ENCODE results near the gene TEC. TPM values are rescaled to one million over a fixed set of nuclear protein-coding genes. Genes with fewer than 3 reads are reported as not detected.

Gene TEC
- total RNA-seq, 2 donors from 2014 or later: 4.5 to 12.8 TPM

DNA sequence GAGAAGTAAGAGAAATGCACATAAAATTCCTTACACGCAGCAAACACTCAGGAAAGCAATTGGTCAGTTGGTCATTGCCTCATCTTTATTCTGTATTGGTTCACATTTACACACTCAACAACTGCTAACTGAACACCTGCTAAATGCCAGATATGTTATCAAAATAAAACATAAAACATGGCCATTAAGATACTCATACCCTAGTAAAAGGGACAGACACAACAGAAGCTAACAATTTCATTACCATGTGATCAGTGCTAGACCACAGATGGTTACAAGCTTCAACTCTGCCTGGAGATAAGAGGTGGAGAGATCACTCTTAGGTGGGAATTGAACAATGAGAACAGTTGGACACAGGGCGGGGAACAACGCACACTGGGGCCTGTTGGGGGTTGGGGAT lies 26.2 kb downstream of the TEC start:
- no peak for DNase-seq (ENCODE audit: low spot score)
- no peaks in the 10 kb centered on the region for H3K9me3 ChIP-seq
- H3K4me1 ChIP-seq (ENCODE audit: control insufficient read depth in 1 of 2, low read depth in 2 of 2): no peaks in the 10 kb centered on the region
- no peaks in the 10 kb centered on the region for H3K27me3 ChIP-seq (replicated peaks; ENCODE audit: insufficient read depth)
- no peak overlapping the region for H3K27ac ChIP-seq
- H3K4me3 ChIP-seq: no peak overlapping the region
- TF ChIP-seq, protein P1, sequence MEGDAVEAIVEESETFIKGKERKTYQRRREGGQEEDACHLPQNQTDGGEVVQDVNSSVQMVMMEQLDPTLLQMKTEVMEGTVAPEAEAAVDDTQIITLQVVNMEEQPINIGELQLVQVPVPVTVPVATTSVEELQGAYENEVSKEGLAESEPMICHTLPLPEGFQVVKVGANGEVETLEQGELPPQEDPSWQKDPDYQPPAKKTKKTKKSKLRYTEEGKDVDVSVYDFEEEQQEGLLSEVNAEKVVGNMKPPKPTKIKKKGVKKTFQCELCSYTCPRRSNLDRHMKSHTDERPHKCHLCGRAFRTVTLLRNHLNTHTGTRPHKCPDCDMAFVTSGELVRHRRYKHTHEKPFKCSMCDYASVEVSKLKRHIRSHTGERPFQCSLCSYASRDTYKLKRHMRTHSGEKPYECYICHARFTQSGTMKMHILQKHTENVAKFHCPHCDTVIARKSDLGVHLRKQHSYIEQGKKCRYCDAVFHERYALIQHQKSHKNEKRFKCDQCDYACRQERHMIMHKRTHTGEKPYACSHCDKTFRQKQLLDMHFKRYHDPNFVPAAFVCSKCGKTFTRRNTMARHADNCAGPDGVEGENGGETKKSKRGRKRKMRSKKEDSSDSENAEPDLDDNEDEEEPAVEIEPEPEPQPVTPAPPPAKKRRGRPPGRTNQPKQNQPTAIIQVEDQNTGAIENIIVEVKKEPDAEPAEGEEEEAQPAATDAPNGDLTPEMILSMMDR (IDR thresholded peaks at IDR 0.05): no peak
- no peaks in the 10 kb centered on the region for H3K36me3 ChIP-seq
- no peak for ATAC-seq (ENCODE audit: insufficient number of reproducible peaks, low FRiP score, low read depth)

DNA sequence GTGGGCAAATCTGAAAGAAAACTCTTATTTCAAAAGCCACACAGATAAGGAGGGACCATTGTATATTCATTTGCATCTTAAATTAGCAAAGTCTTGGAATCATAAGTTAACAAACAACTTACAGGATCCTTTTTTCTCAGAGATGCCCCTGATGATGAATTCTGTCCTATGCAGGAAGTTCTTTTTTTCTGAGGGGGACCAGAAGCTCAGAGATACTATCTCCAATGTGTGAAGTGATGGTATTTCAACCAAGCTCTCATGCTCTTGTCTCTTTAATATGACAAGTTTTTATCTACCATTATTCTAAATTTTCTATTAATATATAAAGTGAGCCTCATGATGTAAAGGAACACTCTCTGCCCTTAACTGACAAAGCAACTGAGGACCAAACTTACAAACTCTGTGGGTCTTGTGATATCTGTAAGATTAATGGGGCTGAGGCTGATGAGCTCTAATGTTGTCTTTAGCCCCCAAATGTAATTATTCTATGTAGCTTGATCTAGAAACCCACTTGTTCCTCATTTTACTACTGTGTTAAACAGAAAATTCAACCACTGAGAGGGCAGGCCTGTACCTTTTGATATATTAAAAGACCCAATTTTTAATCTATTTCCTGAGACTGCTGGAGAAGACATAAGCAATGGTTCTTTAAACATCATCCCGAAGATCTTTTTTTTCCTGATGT lies 27.0 kb downstream of the TEC start:
- Histone ChIP-seq H3K27ac (no peak overlapping the region), H3K36me3 (no peaks in the 10 kb centered on the region), H3K4me3 (no peak overlapping the region), H3K27me3 (replicated peaks; ENCODE audit: insufficient read depth) (no peaks in the 10 kb centered on the region), H3K9me3 (no peaks in the 10 kb centered on the region), H3K4me1 (ENCODE audit: control insufficient read depth in 1 of 2, low read depth in 2 of 2) (no peaks in the 10 kb centered on the region)
- DNase-seq (ENCODE audit: low spot score) (no peak), ATAC-seq (ENCODE audit: insufficient number of reproducible peaks, low FRiP score, low read depth) (no peak)
- TF ChIP-seq, protein P1 (IDR thresholded peaks at IDR 0.05): no peak

DNA sequence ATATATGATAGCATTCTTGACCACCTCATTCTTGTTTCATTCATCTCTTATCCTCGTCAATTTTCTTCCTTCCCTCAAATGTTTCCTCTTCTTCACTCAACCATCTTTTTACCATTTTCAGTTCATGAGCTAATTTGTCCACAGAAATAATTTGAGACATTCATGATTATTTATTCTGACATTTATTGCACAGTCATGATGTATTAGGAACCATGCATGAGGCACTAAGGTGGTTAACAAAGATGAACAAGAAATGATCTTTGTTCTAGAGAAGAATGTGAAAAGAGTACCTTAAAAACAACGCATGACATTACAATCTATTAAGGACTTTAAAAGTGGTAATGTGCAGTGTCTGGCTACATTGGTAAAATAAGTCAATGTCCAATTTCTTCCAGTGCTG lies 27.9 kb downstream of the TEC start:
- Histone ChIP-seq H3K27ac (no peak overlapping the region), H3K4me1 (ENCODE audit: control insufficient read depth in 1 of 2, low read depth in 2 of 2) (no peaks in the 10 kb centered on the region), H3K9me3 (no peaks in the 10 kb centered on the region), H3K4me3 (no peak overlapping the region), H3K36me3 (no peaks in the 10 kb centered on the region), H3K27me3 (replicated peaks; ENCODE audit: insufficient read depth) (no peaks in the 10 kb centered on the region)
- TF ChIP-seq, protein P1 (IDR thresholded peaks at IDR 0.05): no peak
- DNase-seq (ENCODE audit: low spot score) (no peak), ATAC-seq (ENCODE audit: insufficient number of reproducible peaks, low FRiP score, low read depth) (no peak)

DNA sequence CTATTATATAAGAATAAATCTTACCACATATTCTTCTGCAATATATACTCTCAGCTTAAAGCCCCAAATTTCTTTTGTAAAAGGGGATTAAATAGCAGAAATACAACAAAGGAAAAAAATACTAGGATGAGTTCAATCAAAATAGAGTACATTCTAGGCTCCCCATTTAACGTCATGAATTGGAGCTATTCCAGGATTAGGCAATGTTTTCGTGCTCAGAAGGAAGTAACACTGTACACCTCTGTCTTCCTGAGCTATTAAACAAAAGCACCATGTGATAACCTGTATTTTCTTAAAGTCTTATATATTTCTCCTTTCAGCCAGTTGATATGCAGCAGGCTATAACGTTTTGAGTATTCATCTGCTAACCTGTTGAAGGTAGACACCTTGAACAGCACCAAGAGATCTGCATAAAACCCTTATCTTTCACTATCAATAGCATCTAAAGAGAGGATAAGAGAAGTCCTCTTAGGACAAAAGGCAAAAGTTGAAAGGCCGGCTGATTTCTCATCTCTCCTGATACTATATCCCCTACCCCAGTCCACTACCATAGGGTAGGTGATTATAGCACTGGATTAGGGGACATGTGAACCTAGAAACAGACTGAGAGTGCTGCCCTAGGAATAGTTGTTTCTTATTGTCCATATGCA lies 31.5 kb downstream of the TEC start:
- Histone ChIP-seq H3K9me3 (no peaks in the 10 kb centered on the region), H3K4me3 (no peak overlapping the region), H3K27me3 (replicated peaks; ENCODE audit: insufficient read depth) (no peaks in the 10 kb centered on the region), H3K4me1 (ENCODE audit: control insufficient read depth in 1 of 2, low read depth in 2 of 2) (no peaks in the 10 kb centered on the region), H3K27ac (no peak overlapping the region), H3K36me3 (no peaks in the 10 kb centered on the region)
- TF ChIP-seq, protein P1 (IDR thresholded peaks at IDR 0.05): no peak
- ATAC-seq (ENCODE audit: insufficient number of reproducible peaks, low FRiP score, low read depth): no peak
- no peak for DNase-seq (ENCODE audit: low spot score)

DNA sequence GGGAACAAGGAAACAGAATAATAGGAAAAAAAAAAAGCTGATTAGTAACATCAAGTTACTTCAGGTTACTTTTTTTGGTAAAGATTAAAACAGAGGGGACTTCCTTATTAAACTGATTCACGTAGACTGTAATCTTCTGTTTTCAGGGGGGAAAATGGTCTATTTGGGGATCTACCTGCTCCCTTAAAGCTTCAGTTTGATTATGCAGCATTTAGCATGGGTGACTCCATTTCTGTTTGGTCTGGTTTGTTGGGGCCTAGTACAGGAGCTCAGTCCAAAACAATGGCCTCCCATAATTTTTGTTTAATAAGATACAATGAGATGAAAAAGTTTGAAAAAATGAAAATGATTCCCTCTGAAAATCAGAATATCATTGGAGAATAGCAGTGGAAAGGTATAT lies 34.6 kb downstream of the TEC start:
- Histone ChIP-seq H3K27me3 (replicated peaks; ENCODE audit: insufficient read depth) (no peaks in the 10 kb centered on the region), H3K27ac (no peak overlapping the region), H3K9me3 (no peaks in the 10 kb centered on the region), H3K4me1 (ENCODE audit: control insufficient read depth in 1 of 2, low read depth in 2 of 2) (no peaks in the 10 kb centered on the region), H3K36me3 (no peaks in the 10 kb centered on the region), H3K4me3 (no peak overlapping the region)
- TF ChIP-seq, protein P1 (IDR thresholded peaks at IDR 0.05): no peak
- DNase-seq (ENCODE audit: low spot score) (no peak), ATAC-seq (ENCODE audit: insufficient number of reproducible peaks, low FRiP score, low read depth) (no peak)

Measured in thoracic aorta (tissue), 2 donors.